RWPE2 (cell line): Measurements from ENCODE around the gene SERTAD3.
"Not testable (repeated sequence)": the region's sequence is repeated elsewhere in the genome, so short reads cannot be mapped to it uniquely, and the experiment has no call there.

Source experiments
- ATAC-seq: fragments of 200-7000 bp; cut with Tn5 transposase; 3 replicates; pipeline ENCODE4 v1.9.1; 2021; ENCODE audit warnings: low read depth
- DNase-seq: peaks from one replicate; pipeline ENCODE4 v3.0.0-alpha.2; 2020; ENCODE audit warnings: low spot score
- H3K27ac ChIP-seq: fragments of 450-650 bp; 2 replicates; pipeline ENCODE4 v1.5.1; 2017; ENCODE audit warnings: mild to moderate bottlenecking; ENCODE audit not compliant: poor library complexity, severe bottlenecking
- H3K27me3 ChIP-seq: fragments of 250-450 bp; sonication (Bioruptor Pico); 2 replicates; pipeline ENCODE4 v1.5.1; 2021; ENCODE audit warnings: mild to moderate bottlenecking, moderate library complexity; ENCODE audit not compliant: insufficient read depth, poor library complexity, severe bottlenecking
- H3K36me3 ChIP-seq: fragments of 250-450 bp; sonication (Bioruptor Pico); 2 replicates; pipeline ENCODE4 v1.5.1; 2020; ENCODE audit warnings: low read depth, mild to moderate bottlenecking, moderate library complexity
- H3K4me1 ChIP-seq: fragments of 250-450 bp; sonication (Bioruptor Pico); 2 replicates; pipeline ENCODE4 v1.5.1; 2021; ENCODE audit warnings: mild to moderate bottlenecking, moderate library complexity; ENCODE audit not compliant: insufficient read depth, poor library complexity, severe bottlenecking
- H3K4me3 ChIP-seq: fragments of 250-450 bp; sonication (Bioruptor Pico); 2 replicates; pipeline ENCODE4 v1.5.1; 2021; ENCODE audit warnings: mild to moderate bottlenecking, moderate library complexity; ENCODE audit not compliant: severe bottlenecking
- H3K9me3 ChIP-seq: fragments of 250-450 bp; sonication (Bioruptor Pico); 2 replicates; pipeline ENCODE4 v1.5.1; 2021; ENCODE audit warnings: mild to moderate bottlenecking, moderate library complexity; ENCODE audit not compliant: severe bottlenecking
- TF ChIP-seq, protein P1 (sequence below): fragments of 450-650 bp; IDR thresholded peaks from one replicate; pipeline ENCODE4 v1.5.1; 2017; ENCODE audit warnings: mild to moderate bottlenecking, moderate library complexity; ENCODE audit not compliant: poor library complexity, severe bottlenecking

Gene SERTAD3, protein sequence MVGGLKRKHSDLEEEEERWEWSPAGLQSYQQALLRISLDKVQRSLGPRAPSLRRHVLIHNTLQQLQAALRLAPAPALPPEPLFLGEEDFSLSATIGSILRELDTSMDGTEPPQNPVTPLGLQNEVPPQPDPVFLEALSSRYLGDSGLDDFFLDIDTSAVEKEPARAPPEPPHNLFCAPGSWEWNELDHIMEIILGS

DNA sequence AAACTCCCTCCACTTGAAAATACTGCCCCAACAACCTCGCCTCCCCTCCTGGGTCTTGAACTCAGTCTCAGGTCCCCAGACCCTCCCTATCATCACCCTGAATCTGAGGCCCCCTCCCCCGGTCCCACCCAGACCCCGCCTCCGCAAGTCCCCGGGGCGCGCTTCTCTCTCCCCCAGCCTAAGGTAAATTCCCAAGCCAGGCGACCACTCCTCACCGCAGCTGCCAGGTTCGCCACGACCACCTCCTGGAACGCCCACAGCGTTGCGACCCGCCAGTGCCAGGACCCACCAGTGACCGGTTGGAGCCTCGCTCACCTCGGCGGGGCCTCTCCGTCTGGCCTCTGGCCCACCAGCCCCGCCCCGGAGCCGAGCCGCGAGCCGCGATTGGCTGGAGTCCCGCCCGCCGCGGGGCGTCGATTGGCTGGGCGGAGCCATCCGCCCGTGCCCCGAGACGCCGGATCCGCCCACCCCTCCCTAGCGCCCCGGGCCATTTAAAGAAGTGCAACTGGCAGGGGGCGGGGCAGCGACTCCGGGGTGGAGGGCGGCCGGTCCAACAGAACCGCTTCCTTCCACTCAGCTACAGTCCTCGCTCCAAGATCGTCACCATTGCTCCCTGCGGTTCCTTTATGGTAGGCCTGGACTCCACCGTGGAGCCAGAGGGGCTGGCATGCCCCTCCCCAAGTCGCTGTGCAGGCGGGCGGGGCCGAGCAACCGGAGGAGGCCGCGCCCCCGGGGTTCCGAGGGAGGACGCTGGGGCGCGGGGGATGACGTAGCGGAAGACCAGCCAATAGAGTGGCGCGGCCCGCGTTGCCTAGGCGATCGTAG is at the start of gene SERTAD3:
Gene SERTAD3 (minus strand): TSS at position 336 of the 825 bp plus-strand sequence. CDS start 2,255 bp downstream, outside the sequence.
- ATAC-seq = peak; percentile 76
- peaks cover 16% of the 10 kb centered on the region for H3K4me1 ChIP-seq
- TF ChIP-seq, protein P1, sequence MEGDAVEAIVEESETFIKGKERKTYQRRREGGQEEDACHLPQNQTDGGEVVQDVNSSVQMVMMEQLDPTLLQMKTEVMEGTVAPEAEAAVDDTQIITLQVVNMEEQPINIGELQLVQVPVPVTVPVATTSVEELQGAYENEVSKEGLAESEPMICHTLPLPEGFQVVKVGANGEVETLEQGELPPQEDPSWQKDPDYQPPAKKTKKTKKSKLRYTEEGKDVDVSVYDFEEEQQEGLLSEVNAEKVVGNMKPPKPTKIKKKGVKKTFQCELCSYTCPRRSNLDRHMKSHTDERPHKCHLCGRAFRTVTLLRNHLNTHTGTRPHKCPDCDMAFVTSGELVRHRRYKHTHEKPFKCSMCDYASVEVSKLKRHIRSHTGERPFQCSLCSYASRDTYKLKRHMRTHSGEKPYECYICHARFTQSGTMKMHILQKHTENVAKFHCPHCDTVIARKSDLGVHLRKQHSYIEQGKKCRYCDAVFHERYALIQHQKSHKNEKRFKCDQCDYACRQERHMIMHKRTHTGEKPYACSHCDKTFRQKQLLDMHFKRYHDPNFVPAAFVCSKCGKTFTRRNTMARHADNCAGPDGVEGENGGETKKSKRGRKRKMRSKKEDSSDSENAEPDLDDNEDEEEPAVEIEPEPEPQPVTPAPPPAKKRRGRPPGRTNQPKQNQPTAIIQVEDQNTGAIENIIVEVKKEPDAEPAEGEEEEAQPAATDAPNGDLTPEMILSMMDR = no peak
- DNase-seq = peak; percentile 97
- H3K27me3 ChIP-seq = no peaks in the 10 kb centered on the region
- no peaks in the 10 kb centered on the region for H3K9me3 ChIP-seq
- H3K27ac ChIP-seq = peak within 1 kb of the TSS; percentile 90
- H3K4me3 ChIP-seq = peak within 1 kb of the TSS; percentile 56
- peaks cover 26% of the 10 kb centered on the region for H3K36me3 ChIP-seq

DNA sequence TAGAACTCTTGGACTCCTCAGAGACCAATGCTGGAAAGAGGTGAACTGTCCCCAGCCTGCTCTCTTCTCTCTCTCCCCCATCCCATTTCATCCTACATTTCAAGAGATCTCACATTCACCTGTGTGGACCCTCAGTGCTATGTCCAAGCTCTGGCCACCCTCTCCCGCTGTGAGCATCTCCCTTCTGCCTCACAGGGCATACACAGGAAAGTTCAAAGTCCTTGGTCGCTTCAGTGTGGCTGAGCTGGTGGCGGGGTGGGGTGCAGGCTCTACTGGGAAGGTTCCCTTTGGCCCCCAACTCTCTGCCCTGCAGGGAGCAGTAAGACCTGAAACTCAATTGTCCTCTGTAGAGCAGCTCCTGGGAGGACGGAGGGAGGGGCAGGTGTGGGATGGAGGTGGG is 49.6 kb upstream of the SERTAD3 start:
- Histone ChIP-seq H3K9me3 (no peaks in the 10 kb centered on the region), H3K4me1 (no peaks in the 10 kb centered on the region), H3K36me3 (no peaks in the 10 kb centered on the region), H3K27ac (no peak overlapping the region), H3K27me3 (no peaks in the 10 kb centered on the region), H3K4me3 (no peak overlapping the region)
- no peak for ATAC-seq
- DNase-seq = no peak
- TF ChIP-seq, protein P1 = no peak

DNA sequence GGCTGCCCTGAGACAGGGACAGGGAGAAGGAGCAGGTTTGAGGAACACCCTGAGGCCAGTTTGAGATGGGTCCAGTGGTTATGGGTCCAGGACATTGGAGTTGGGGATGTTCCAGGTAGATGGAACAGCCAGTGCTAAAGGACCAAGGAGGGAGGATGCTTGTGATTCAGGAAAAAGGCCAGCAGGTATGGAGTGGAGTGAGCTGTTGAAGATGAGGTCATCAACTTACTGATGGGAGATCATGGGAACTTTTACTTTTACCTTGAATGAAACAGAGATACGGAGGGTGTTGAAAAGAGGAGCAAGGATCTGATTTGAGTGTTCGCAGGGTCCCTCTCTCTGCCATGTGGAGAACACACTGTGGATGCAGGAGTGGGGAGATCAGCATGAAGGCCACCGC is 48.1 kb upstream of the SERTAD3 start:
- Histone ChIP-seq H3K4me3 (no peak overlapping the region), H3K4me1 (no peaks in the 10 kb centered on the region), H3K36me3 (no peaks in the 10 kb centered on the region), H3K27me3 (no peaks in the 10 kb centered on the region), H3K27ac (no peak overlapping the region), H3K9me3 (no peaks in the 10 kb centered on the region)
- TF ChIP-seq, protein P1 = no peak
- DNase-seq (no peak), ATAC-seq (no peak)

DNA sequence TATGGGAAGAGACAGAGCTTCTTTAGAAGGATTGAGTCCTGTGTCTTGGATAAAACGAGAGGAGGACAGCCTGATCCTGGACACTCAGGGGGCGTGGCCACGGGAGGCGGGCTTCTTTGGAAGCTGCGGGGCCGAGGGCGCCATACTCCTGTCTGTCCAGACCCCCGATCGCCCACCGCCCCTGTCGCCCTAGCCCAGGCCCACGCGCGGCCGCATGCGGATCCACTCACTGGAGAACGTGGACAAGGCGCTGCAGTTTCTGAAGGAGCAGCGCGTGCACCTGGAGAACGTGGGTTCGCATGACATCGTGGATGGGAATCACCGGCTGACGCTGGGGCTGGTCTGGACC is 45.7 kb upstream of the SERTAD3 start:
- H3K27me3 ChIP-seq = no peaks in the 10 kb centered on the region
- TF ChIP-seq, protein P1 = no peak

DNA sequence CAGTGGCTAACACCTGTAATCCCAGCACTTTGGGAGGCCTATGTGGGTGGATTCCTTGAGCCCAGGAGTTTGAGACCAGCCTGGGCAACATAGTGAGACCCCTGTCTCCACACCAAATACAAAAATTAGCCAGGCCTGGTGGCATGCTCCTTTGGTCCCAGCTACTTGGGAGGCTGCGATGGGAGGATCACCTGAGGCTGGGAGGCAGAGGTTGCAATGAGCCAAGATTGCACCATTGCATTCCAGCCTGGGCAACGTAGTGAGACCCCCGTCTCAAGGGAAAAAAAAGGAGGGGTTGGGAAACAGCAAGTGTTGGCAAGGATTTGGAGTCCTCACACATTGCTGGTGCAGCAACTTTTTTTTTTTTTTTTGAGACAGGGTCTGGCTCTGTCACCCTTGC is 41.9 kb upstream of the SERTAD3 start:
- Histone ChIP-seq H3K9me3 (no peaks in the 10 kb centered on the region), H3K4me3 (no peak overlapping the region), H3K36me3 (no peaks in the 10 kb centered on the region), H3K4me1 (no peaks in the 10 kb centered on the region), H3K27ac (no peak overlapping the region), H3K27me3 (no peaks in the 10 kb centered on the region)
- ATAC-seq (no peak), DNase-seq (no peak)
- TF ChIP-seq, protein P1 = no peak

More for the DNA sequence above, 45.7 kb upstream of the SERTAD3 start:
- Histone ChIP-seq H3K4me1 (no peaks in the 10 kb centered on the region), H3K36me3 (no peaks in the 10 kb centered on the region), H3K27ac (no peak overlapping the region), H3K9me3 (no peaks in the 10 kb centered on the region), H3K4me3 (no peak overlapping the region)
- DNase-seq = no peak
- ATAC-seq = no peak

DNA sequence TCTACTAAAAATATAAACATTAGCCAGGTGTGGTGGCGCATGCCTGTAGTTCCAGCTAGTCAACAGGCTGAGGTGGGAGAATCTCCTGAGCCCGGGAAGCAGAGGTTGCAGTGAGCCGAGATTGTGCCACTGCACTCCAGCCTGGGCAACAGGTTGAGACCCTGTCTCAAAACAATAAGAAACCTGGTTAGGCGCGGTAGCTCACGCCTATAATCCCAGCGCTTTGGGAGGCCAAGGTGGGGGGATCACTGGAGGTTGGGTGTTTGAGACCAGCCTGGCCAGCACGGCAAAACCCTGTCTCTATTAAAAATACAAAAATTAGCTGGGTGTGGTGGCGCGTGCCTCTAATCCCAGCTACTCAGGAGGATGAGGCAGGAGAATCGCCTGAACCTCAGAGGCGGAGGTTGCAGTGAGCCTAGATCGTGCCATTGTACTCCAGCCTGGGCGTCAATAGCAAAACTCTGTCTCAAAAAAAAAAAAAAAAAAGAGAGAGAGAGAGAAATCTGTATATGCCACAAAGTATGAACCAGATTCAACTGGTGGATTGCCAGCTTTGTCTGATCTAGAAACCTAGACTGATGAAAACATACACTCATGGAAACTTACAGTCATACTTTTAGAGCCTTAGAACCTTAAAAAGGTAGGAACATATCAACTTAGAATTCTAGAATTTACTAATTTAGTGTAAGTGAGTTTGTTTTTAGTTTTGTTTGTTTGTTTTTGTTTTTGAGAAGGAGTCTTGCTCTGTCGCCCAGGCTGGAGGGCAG is 31.9 kb upstream of the SERTAD3 start:
- H3K27me3 ChIP-seq, DNase-seq, ATAC-seq, H3K36me3 ChIP-seq, H3K27ac ChIP-seq, H3K4me3 ChIP-seq, H3K9me3 ChIP-seq, H3K4me1 ChIP-seq: not testable (repeated sequence)
